GM23338 (cell line): ENCODE measurements around the gene GADD45GIP1.
"Not testable (repeated sequence)": the region's sequence is repeated elsewhere in the genome, so short reads cannot be mapped to it uniquely, and the experiment has no call there.

Source experiments
- CTCF ChIP-seq, 2 experiments: fragments of 200-600 bp in 1 of 2; sonication (generic) in 1 of 2; conservative IDR thresholded peaks; 2 replicates each; pipeline versions ENCODE4 v1.5.1 to v1.6.1; 2016 to 2017; ENCODE audit warnings: antibody characterized with exemption in 2 of 2, low read depth in 2 of 2, mild to moderate bottlenecking in 2 of 2, moderate library complexity in 1 of 2
- EZH2 ChIP-seq: fragments of 200-600 bp; sonication (generic); IDR thresholded peaks from one replicate; pipeline ENCODE4 v1.8.0; 2017; ENCODE audit warnings: antibody characterized with exemption, mild to moderate bottlenecking, low read depth; ENCODE audit not compliant: unreplicated experiment
- JUNB ChIP-seq: IDR thresholded peaks from one replicate; pipeline ENCODE4 v1.6.1; 2016; ENCODE audit warnings: antibody characterized with exemption; ENCODE audit not compliant: unreplicated experiment
- POLR2AphosphoS5 ChIP-seq: IDR thresholded peaks from 2 replicates; pipeline ENCODE4 v1.6.1; 2016; ENCODE audit warnings: antibody characterized with exemption, low read depth

GRCh38 chr19:12952050-12952449 is 5.0 kb downstream of the GADD45GIP1 start:
- not testable (repeated sequence) for TF ChIP-seq CTCF (conservative IDR thresholded peaks at IDR 0.05; ENCODE audit: low read depth in 2 of 2); JUNB; POLR2AphosphoS5; EZH2
